ENCODE results near the gene EFCAB8. TPM values are rescaled to one million over a fixed set of nuclear protein-coding genes. Genes with fewer than 3 reads are reported as not detected.
"Not testable (repeated sequence)": the region's sequence is repeated elsewhere in the genome, so short reads cannot be mapped to it uniquely, and the experiment has no call there.

Gene EFCAB8
- total and polyA plus RNA-seq, 2 donors from 2014 or later = 0.13 TPM; not detected in 1

GRCh38 chr20:32902456-32903420, 44.0 kb downstream of the EFCAB8 start:
- DNase-seq = peak in 3 of 5 donors; percentile 33 to 77 (median 48)

DNA sequence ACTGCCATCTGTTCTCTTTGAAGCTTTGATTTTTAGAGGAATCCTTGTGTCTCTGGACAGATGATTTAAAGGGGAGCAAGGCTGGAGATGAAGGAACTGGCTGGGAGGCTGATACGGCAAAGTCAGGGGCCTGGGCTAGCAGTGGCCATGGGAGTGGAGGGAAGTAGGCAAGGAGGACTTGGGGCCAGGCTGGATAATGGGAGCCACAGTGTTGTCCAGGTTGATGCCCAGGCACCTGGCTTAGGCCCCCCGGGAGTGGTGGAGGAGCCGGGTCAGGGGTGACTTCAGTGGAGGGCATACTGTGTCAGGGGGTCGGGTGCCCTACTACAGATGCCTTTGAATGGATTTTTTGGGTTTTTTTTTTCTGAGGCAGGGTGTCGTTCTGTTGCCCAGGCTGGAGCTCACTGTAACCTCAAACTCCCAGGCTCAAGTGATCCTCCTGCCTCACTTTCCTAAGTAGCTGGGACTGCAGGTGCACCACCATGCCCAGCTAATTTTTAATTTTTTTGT, 45.0 kb downstream of the EFCAB8 start:
- Histone ChIP-seq H3K36me3 (ENCODE audit: control insufficient read depth in 2 of 3, insufficient read depth in 3 of 3, low read length in 3 of 3) (no peaks in the 10 kb centered on the region), H3K9me3 (ENCODE audit: control insufficient read depth in 2 of 3, insufficient read depth in 1 of 3, low read length in 3 of 3) (no peaks in the 10 kb centered on the region), H3K27me3 (ENCODE audit: control insufficient read depth, insufficient read depth, low read length) (no peaks in the 10 kb centered on the region), H3K27ac (ENCODE audit: low read depth in 2 of 2, low read length in 2 of 2) (no peak overlapping the region), H3K9ac (ENCODE audit: low read length in 3 of 3) (no peak overlapping the region), H3K4me1 (ENCODE audit: control insufficient read depth in 2 of 3, insufficient read depth in 2 of 3, low read depth in 1 of 3, low read length in 3 of 3) (no peaks in the 10 kb centered on the region), H3K4me3 (ENCODE audit: low read length in 3 of 3) (no peak overlapping the region)
- no peak for TF ChIP-seq CTCF (IDR thresholded peaks at IDR 0.05; ENCODE audit: borderline replicate concordance, extremely low read depth, insufficient read depth)
- peak in 1 of 5 donors; percentile 60 for DNase-seq
- no peak for FAIRE-seq
- intact Hi-C loops (cut with DNase I) = loop anchor here (10.0 kb wide), 1 partner anchor 391 kb away; no protein-coding TSS in a partner anchor

More at GRCh38 chr20:32902456-32903420, 44.0 kb downstream of the EFCAB8 start:
- no peaks in the 10 kb centered on the region for H3K9me3 ChIP-seq (ENCODE audit: control insufficient read depth in 2 of 3, insufficient read depth in 1 of 3, low read length in 3 of 3)
- no peak overlapping the region for H3K27ac ChIP-seq (ENCODE audit: low read depth in 2 of 2, low read length in 2 of 2)
- H3K9ac ChIP-seq (ENCODE audit: low read length in 3 of 3) = no peak overlapping the region
- intact Hi-C loops (cut with DNase I) = loop anchor here (10.0 kb wide), 1 partner anchor 392 kb away; no protein-coding TSS in a partner anchor
- no peak for FAIRE-seq
- H3K4me1 ChIP-seq (ENCODE audit: control insufficient read depth in 2 of 3, insufficient read depth in 2 of 3, low read depth in 1 of 3, low read length in 3 of 3) = no peaks in the 10 kb centered on the region
- H3K27me3 ChIP-seq (ENCODE audit: control insufficient read depth, insufficient read depth, low read length) = no peaks in the 10 kb centered on the region
- peak; percentile 89 for TF ChIP-seq CTCF (IDR thresholded peaks at IDR 0.05; ENCODE audit: borderline replicate concordance, extremely low read depth, insufficient read depth)
- H3K4me3 ChIP-seq (ENCODE audit: low read length in 3 of 3) = no peak overlapping the region
- no peaks in the 10 kb centered on the region for H3K36me3 ChIP-seq (ENCODE audit: control insufficient read depth in 2 of 3, insufficient read depth in 3 of 3, low read length in 3 of 3)

GRCh38 chr20:32904678-32905077, 46.0 kb downstream of the EFCAB8 start:
- peak in 1 of 5 donors; percentile 22 for DNase-seq
- H3K4me1 ChIP-seq (ENCODE audit: control insufficient read depth in 2 of 3, insufficient read depth in 2 of 3, low read depth in 1 of 3, low read length in 3 of 3); H3K9ac ChIP-seq (ENCODE audit: low read length in 3 of 3); FAIRE-seq; H3K36me3 ChIP-seq (ENCODE audit: control insufficient read depth in 2 of 3, insufficient read depth in 3 of 3, low read length in 3 of 3); H3K4me3 ChIP-seq (ENCODE audit: low read length in 3 of 3); H3K27me3 ChIP-seq (ENCODE audit: control insufficient read depth, insufficient read depth, low read length); H3K9me3 ChIP-seq (ENCODE audit: control insufficient read depth in 2 of 3, insufficient read depth in 1 of 3, low read length in 3 of 3); H3K27ac ChIP-seq (ENCODE audit: low read depth in 2 of 2, low read length in 2 of 2): not testable (repeated sequence)
- intact Hi-C loops (cut with DNase I) = loop anchor here (10.0 kb wide), 1 partner anchor 390 kb away; no protein-coding TSS in a partner anchor

- H3K9ac ChIP-seq (ENCODE audit: low read length in 3 of 3) = no peak overlapping the region
- H3K9me3 ChIP-seq (ENCODE audit: control insufficient read depth in 2 of 3, insufficient read depth in 1 of 3, low read length in 3 of 3) = no peaks in the 10 kb centered on the region
- intact Hi-C loops (cut with DNase I) = loop anchor here (10.0 kb wide), 1 partner anchor 389 kb away; no protein-coding TSS in a partner anchor
- no peaks in the 10 kb centered on the region for H3K36me3 ChIP-seq (ENCODE audit: control insufficient read depth in 2 of 3, insufficient read depth in 3 of 3, low read length in 3 of 3)
- FAIRE-seq (no peak), DNase-seq (peak in 1 of 5 donors; percentile 51)
- H3K4me3 ChIP-seq (ENCODE audit: low read length in 3 of 3) = no peak overlapping the region
- no peak for TF ChIP-seq CTCF (IDR thresholded peaks at IDR 0.05; ENCODE audit: borderline replicate concordance, extremely low read depth, insufficient read depth)
- H3K27ac ChIP-seq (ENCODE audit: low read depth in 2 of 2, low read length in 2 of 2) = no peak overlapping the region
- H3K27me3 ChIP-seq (ENCODE audit: control insufficient read depth, insufficient read depth, low read length) = no peaks in the 10 kb centered on the region
- H3K4me1 ChIP-seq (ENCODE audit: control insufficient read depth in 2 of 3, insufficient read depth in 2 of 3, low read depth in 1 of 3, low read length in 3 of 3) = no peaks in the 10 kb centered on the region
Measured at GRCh38 chr20:32906200-32906599, 47.5 kb downstream of the EFCAB8 start.

Measured in kidney (tissue), 14 donors.